Right kidney (tissue), 1 donor: ENCODE measurements around the gene ASPHD1.
"Not testable (repeated sequence)": the region's sequence is repeated elsewhere in the genome, so short reads cannot be mapped to it uniquely, and the experiment has no call there.

ENCODE experiments used
- DNase-seq: peaks from one replicate; pipeline ENCODE4 v3.0.0-alpha.2; 2016

The ASPHD1 gene

GRCh38 chr16:29908719-29909220, 8.5 kb downstream of the ASPHD1 start:
- no peak for DNase-seq

GRCh38 chr16:29909391-29909790, 9.1 kb downstream of the ASPHD1 start:
- DNase-seq = no peak

- DNase-seq = not testable (repeated sequence)
Observed at GRCh38 chr16:29909851-29910250, 9.6 kb downstream of the ASPHD1 start.

- DNase-seq = no peak
Observed at GRCh38 chr16:29910819-29911675, 10.8 kb downstream of the ASPHD1 start.

DNA sequence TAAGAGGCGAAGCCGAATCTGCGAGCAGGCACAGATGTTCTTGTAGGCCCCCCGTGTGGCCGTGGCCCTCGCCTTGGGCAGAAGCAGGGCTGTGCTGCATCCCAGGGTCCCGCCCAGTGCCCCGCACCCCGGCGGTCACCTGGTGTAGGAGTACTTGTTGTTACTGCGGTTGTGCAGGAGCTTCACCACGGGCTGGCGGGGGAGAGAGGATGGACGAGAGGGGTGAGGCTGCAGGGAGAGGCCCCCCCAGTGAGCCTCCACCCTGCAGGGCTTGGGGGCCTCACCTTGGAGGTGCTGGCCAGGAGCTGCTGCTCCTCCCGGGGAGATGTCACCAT, 11.4 kb downstream of the ASPHD1 start:
- no peak for DNase-seq

DNA sequence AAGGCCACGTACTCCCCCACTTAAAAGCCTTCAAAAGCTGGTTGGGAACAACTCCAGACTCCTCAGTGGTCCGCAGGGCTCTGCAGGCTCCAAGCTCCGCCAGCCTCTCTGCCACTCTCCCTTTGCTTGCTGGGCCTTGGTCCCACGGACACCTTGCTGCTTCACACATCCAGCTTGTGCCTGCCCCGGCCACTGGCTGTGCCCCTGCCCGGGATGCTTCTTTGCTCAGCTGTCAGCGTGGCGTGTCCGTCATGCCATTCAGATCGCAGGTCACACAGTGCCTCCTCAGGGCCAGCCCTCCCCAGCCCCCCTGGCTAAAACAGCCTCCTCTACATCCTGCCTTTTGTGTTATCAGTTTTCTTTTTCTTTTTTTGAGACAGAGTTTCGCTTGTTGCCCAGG, 11.8 kb downstream of the ASPHD1 start:
- no peak for DNase-seq

DNA sequence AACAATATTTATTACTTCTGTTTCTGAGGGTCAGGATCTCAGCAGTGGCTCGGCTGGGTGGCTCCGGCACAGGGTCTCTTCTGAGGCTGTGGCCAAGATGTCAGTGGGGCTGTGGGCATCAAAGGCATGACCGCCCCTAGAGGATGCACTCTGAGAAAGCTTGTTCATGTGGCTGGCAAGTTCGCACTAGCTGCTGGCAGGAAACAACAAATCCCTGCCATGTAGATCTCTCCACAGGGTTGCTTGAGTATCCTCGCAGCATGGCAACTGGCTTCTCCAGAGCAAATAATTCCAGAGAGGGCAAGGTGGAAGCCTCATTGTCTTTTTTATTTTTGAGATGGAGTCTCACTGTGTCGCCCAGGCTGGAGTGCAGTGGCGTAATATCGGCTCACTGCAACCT, 13.2 kb downstream of the ASPHD1 start:
- DNase-seq = no peak

DNA sequence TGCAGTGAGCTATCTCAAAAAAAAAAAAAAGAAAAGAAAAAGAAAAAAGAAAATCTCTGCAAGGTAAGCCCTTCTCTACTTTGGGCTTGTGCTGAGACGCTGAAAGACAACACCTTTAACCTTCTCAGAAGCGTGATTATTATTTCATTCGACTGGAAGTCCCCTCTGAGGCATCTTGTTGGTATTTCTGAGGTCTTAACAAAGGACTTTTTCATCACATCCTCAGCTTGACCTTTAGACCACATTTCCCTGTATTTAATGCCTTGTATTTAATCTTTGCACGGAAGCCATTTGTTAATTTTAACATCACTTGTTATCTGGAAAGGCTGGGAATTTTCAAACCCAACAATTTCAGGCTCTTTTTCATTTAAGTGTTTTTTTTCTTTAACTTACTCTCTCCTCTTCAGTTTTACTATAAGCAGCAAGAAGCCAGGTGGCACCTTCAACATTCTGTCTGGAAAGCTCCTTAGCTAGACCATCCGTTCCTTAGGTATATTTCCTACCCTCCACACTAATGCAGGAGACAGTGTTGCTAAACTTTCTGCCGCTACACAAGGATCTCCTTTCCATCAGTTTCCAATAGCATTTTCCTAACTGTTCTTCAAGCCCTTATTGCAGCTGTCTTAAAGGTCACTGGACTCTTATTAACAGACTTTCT, 15.4 kb downstream of the ASPHD1 start:
- DNase-seq = no peak

GRCh38 chr16:29916979-29917378, 16.7 kb downstream of the ASPHD1 start:
- DNase-seq = no peak

- no peak for DNase-seq
Observed at GRCh38 chr16:29920288-29921033, 20.2 kb downstream of the ASPHD1 start.

- no peak for DNase-seq
Observed at GRCh38 chr16:29921034-29921385, 20.7 kb downstream of the ASPHD1 start.

- DNase-seq = no peak
Observed at GRCh38 chr16:29922326-29922725, 22.0 kb downstream of the ASPHD1 start.

DNA sequence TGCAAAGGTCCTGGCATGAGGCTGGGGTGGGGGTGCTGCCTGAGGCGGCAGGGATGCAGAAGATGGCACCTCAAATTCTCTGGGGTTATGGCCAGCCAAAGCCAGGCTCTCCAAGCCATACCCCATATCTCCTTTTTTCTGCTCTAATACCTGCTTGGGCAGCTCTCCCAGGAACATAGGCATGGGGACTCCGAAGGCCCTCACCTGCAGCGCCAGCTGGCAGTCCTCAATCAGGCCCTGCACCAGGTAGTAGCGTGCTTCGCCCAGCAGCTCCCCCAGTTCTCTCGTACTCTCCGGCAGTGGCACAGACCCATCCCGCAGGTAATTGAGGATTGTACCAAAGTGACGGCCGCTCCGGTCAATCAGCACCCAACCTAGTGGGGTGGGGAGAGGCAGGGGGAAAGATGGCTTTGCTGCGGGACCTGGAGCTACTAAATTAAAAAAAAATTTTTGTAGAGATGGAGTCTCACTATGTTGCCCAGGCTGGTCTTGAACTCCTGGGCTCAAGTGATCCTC, 22.8 kb downstream of the ASPHD1 start:
- no peak for DNase-seq

DNA sequence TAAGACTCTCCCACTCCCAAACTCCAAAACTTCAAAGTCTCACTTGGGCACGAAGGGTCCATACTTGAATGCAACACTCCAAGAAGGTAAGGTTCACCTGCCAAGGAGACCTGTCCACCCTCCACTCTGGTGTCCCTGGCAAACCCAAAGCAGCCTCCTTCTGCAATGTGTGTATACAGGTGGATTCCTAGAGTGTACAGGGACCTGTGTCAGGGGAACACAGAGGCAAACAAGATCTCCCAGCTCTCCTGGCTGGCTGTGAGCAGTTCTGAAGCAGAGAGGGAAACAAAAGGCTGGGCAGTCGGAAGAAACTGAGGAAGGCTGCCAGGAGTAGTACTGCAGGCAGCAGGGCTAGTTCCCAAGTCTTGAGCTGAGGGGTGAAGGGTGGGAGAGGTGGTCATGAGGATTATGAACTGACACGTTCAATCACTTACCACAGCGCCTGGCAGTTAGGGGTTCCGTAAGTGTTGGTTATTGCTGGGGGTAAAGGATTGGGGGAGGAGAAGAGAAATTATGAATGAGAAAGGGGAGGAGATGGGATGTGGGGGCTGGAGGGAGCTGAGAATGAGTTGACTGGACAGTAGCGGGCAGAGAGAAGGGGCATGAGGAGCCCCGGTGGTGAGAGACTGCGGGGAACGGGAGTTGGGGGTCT, 24.9 kb downstream of the ASPHD1 start:
- peak; percentile 18 for DNase-seq

DNA sequence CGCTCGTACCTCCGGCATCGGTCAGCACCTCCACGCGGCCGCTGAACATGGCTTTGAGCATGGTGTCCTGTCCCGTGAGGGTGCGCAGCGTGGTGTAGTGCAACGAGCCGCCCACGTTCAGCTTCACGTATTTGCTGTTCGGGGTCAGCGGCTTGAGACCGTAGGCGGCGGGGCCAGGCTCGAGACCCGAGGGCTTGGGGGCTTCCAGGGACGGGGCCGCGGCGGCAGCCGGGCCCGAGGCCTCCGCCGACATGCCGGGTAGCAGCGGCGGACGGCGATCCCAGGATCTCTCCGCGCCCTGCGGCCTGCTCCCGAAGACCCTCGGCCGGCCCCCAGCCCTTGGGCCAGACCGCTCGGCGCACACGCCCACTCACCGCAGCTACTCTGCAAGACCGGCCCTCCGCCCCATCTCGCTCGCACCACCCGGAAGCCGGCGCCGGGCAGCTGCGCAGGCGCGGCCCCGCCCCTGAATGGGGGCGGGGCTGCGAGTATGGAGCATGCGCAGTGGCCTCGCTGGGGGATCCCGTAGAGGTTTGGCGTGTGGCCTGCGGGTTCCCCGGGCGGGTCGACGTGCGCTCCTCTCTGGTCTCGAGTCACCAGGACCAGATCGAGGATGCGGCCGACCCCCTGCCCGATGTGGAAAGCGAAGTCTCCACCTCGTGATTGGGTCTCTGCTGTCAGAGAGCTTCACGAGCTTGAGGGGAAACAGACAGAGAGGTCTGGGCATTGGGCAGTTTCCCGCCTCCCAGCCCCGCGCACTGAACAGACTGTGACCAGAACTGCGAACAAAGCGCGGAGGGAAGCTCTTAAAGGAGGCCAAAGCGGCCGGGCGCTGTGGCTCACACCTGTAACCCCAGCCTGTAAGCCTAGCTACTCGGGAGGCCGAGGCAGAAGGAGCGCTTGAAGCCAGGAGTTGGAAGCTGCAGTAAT, 25.8 kb downstream of the ASPHD1 start, which contains the start of gene KCTD13:
Gene KCTD13, minus strand, starts transcription at position 446 of the 930 bp plus-strand sequence. Its CDS starts 193 bp downstream, at position 253.
- DNase-seq = peak; percentile 99

DNA sequence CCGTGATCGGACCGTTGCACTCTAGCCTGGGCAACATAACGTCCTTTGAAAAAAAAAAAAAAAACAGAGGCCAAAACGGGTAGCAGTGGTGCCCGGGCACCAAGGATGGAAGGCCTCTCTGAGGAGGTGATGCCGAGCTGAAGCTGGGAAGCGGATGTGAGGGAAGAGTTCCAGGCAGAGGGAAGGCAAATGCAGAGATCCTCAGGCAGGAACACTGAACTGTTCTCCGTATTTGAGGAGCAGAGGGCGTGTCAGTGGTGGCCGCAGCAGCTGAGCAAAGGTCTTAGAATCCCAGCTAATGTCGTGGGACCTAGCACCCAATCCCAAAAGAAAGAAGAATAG, 26.4 kb downstream of the ASPHD1 start:
- DNase-seq = no peak

DNA sequence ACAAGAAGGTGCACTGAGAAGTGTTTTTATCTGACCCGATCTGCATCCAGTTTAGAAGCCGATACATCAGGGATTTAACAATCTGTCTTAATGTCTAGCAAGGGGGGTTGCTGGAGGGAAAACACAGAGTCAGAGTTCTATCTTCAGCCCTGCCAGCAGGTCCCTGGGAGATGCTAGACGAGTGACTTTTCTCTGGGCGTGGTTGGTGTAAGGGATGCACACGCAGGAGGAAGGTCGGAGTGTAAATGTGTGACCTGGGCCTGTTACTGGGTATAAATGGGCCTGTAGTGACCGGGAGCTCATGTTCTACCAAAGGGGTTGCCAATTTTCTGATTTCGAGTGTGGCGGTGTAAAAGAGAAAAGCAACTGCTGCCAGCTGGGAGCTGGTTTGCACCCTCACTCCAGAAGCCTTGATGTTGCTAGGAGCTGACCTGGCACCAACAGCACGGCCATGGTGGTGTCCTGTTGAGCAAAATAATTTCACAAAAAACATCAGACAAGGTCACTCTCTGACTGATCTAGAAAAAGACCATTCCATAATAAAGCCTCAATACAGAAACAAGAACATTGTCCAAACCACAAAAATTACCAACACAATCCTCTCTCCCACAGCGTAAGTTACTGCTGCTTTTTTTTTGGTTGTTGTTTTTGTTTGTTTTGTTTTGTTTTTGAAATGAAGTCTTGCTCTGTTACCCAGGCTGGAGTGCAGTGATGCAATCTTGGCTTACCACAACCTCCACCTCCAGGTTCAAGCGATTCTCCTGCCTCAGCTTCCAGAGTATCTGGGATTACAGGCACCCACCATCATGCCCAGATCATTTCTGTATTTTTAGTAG, 27.0 kb downstream of the ASPHD1 start:
- DNase-seq = peak; percentile 8

- not testable (repeated sequence) for DNase-seq
Observed at GRCh38 chr16:29931750-29932149, 31.5 kb downstream of the ASPHD1 start.

DNA sequence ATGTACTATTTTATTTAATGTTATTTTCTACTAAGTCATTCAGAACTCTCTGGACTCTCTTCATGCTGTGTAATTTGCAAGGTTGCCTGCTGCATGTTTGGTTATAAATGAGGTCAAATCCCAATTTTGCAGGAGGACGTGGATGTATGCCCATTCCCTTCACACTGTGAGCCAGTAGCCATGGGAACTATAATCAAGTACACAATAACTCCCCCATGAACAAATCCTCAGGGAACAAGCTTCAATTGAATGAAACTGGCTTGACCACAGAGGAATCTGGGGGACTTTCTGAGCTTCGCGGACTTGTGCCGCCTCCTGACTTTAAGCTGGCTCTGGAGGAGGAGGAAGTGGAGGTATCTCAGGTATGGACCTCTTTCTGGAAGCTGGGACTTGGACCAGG, 40.4 kb downstream of the ASPHD1 start:
- no peak for DNase-seq
